COR-L47 (cell line): Measurements from ENCODE around the gene FOXP1.
"Not testable (repeated sequence)": the region's sequence is repeated elsewhere in the genome, so short reads cannot be mapped to it uniquely, and the experiment has no call there.

Experiments
- DNase-seq: peaks from one replicate; lab custom pipeline; 2025; lab: John Stamatoyannopoulos, UW

The FOXP1 gene

GRCh38 chr3:70975981-70976380 is 607.5 kb downstream of the FOXP1 start:
- DNase-seq: not testable (repeated sequence)

DNA sequence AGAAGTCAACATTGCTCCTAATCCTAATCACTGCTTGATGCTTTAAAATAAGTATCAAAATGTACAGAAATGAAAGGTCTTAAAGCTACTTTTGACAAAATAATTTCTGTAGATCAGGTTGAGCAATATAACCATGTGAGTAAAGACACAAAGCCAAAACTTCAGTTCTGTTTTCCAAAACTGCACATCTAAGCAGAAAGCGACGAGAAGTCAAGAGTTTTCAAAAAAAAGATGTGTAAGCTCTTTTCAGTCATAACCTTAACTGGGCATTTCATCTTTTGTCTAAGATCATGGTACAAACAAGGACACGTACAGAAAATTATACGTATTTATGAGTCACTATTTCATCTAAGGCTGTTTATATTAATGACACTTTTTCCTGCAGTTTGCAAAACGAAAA is 608.8 kb downstream of the FOXP1 start:
- DNase-seq: no peak

DNA sequence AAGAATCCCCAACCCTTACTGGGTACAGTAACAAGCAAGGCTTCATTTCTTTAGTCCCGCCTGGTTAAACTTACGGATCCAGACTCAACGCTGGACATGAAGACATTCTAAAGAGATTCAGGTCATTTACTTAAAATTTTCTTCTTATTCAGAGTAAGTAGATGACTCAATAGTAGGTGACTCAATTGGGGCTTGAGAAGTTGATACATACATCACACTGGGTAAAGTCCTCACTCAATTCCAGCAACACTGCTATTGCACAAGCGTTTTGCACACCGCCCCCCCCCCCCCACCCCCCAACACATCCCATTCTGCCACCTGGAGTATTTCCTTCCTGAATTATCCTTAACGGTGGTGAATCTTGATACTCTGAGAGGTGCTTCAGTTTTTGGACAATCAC is 610.0 kb downstream of the FOXP1 start:
- DNase-seq: no peak

GRCh38 chr3:70972855-70973254 is 610.7 kb downstream of the FOXP1 start:
- DNase-seq: no peak

GRCh38 chr3:70970952-70971351 is 612.6 kb downstream of the FOXP1 start:
- no peak for DNase-seq

DNA sequence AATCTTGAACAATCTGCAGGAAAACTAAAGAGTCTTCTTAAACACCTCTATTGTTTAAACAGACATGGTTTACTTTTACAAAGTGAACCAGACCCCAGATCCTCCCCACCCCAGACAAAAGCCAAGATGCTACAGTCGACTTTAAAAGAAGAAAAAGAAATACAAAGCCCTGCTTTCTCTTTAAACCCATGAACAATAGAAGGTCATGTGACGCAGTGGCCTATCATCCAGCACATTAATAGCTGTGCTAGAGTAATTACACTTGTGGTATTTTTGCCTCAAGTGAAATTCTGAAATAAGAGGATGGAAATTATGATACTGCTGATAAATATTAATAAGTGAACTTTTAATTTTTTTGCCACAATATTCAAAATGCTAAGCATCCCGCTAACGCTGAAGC is 613.4 kb downstream of the FOXP1 start:
- DNase-seq: no peak

DNA sequence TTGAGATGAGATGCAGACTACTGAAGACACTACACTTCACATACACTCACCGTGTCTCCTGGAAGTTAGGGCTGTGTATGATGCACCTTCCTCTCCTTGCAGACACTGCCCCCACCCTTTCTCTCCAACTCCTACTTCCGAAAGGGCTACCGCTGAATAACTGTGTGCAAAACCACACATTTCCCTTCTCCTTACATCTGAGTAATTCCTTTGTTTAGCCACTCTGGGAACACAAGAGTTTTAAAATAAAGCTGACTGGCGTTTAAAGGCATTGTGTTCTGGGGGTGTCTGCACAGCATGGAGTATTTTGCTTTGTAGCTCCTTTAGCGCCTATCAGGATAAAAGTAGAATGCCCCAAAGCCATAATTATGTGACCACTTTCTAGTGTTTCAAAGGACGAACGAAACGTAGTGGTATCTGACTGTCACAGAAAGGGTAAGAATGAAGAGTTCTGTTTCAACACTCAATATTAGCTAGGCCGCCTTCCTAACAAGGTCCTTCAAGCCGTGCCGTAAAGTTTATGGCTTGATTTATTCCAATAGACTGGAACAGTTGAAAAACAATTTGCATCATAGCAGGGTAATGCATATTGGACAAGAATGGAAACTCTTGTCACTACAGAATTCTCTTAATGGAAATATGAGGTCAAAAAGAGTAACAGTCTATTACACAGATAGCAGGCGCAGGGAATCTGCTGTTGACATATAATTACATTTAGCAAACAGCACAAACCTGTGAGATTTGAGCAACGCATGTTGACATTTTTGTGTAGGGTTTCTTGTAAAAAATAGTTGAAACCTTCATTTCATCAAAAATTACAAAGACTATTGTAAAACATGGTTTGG is 619.9 kb downstream of the FOXP1 start:
- DNase-seq: no peak

DNA sequence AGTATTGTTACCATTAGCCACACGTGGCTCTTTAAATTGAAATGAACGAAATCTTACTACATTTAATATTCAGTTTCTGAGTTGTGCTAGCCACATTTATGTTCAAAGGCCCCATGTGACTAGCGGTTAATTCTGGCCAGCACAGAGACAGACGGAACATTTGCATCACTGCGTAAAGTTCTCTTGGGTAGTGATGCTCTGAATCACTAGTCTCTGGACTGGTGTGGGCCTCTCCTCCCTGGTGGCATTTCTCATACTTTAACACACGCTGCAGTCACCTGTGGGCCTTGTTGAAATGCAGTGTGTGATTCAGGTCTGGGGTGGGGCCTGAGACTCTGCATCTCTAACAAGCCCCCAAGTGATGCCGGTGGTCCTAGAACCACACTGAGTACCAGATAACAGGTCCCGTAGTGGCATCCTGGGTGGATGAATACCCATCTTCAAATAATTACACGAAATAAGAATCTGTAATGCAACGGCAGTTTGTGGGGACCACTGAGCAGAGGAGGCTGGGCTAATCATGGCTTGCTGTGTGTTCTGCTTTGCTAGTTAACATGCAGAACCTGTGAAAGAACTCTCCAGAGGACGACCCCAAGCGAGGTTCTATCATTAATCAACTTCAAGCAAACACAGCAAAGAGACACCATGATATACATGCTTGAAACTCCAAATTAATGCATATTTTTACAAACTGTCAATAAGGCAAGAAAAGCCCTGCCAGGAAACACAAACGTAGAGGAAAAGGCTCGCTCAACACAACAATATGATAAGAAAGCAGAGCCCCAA is 623.8 kb downstream of the FOXP1 start:
- DNase-seq: no peak

DNA sequence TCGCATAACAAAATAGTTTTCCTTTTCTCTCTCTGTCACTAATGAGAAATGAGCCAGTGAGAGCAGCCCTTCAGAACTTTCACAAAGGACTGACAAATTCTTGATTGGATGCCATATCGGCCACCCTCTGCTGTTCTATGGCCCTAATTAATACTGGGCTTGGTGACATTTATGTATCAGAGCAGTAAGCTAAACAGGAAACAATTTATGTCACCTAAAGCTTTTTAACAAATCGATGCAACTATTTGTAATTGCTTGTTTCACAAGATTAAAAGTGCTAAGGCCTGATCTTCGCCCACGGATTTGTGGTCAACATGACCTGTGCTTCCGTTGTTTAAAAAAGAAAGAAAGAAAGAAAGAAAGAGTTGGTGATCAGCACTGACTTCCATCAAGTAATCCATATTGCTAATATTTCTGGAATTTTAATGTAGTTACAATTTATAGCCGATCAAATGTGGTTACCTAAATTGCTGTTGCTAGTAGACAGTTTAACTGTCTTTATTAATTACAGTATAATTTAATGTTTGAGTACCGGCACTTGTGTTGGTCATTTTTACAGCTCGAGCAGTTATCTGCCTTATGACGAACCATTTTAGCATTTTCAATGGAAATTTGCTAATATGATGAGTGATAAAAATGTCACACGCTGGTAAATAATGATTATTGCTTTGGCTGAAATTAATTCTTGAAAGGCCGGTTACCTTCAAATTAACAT is 631.3 kb downstream of the FOXP1 start:
- no peak for DNase-seq

DNA sequence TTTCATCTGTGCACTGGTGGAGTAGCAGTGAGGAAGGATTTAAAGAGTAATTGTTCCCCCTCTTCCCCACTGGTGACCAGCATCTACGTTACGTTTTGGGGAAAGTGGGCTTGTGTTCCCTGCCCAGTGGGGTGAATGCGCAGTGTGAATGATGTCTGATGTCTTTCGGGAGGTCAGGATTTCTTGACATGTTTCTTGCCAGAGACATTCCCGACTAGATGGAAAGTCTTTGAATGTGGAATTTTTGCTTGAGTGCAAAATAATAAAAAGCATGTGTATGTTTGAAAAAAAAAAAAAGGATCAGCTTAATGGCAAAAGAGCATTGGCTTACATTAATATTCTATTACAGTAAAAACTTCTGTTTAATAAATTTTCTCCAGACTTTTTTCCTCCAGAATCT is 632.2 kb downstream of the FOXP1 start:
- no peak for DNase-seq

DNA sequence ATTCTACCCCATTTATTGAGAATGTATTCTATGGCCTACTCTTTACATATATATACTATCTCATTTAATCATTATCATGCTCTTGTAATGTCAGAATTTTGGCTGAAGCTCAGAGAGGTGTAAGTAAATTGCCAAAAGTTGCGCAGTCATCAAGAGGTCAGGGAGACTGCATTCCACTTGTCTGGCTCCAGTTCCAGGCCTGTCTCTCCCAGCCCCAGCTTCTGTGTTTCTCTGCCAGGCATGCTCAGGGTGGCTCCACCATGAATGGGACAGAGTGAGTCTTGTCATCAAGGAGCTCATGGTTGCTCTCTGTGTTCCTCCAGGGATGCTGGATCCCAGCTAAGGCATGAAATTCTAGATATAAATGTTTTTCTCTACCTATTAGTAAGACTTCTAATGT is 635.9 kb downstream of the FOXP1 start:
- no peak for DNase-seq

GRCh38 chr3:70943886-70944285 is 639.6 kb downstream of the FOXP1 start:
- DNase-seq: no peak

GRCh38 chr3:70933105-70933810 is 650.3 kb downstream of the FOXP1 start:
- no peak for DNase-seq

- DNase-seq: no peak
Observed at GRCh38 chr3:70930066-70930465, 653.5 kb downstream of the FOXP1 start.

GRCh38 chr3:70927239-70927638 is 656.3 kb downstream of the FOXP1 start:
- no peak for DNase-seq

DNA sequence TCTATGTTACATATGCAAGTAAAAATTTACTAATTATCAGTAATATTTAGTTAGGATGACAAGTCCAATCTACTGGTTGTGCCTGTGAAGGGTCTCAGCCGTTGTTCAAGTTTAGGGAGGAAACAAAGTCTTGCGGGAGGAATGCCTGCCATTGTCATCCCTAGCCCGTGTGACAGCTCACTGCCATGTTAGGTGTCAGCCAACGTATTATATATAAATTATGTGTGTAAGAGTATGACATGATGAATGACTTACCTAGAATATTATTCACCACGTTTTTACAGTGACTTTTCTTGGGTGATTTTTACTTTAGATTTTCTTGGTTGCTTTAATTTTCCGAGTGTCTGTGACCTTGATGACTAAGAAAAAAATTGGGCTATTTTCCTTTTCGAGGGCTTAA is 656.7 kb downstream of the FOXP1 start:
- no peak for DNase-seq

GRCh38 chr3:70919661-70920060 is 663.9 kb downstream of the FOXP1 start:
- no peak for DNase-seq

GRCh38 chr3:70919091-70919490 is 664.4 kb downstream of the FOXP1 start:
- DNase-seq: no peak

- DNase-seq: no peak
Observed at GRCh38 chr3:70916375-70917055, 667.0 kb downstream of the FOXP1 start.

DNA sequence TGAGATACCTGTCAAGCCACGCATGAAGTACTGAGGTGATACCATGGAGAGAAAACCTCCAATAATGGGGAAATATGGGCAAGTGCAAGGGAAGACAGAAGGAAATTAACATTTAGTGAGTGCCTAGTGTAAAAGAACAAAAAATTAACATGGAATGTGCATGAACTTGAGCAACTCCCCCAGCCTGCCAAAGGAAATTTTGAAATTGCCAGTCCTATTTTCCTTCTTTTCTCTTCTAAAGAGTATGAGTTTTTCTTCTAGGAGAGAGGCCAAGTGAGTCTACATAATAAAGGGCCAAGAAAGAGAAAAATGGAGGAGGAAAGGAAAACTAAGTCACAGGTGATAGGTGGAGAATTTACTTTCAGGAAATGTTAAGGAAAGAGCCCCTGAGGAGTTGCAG is 668.7 kb downstream of the FOXP1 start:
- DNase-seq: no peak

DNA sequence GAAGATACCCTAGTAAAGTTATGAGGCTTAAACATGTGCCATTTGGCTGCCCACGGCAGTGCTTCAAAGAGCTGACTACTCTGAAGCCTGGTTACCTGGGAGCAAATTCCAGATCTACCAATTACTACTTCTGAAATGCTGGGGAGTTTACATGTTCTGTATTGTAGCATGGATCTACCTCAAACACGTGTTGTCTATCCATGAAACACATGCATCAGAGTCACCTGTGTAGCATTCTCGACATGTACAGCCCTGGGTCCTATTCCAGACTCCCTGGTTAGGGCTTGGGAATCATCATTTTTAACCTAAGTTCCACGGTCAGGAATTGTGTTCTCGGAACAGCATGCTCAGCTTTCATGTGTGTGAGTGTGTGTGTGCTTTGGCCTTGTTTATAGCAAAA is 671.8 kb downstream of the FOXP1 start:
- no peak for DNase-seq

DNA sequence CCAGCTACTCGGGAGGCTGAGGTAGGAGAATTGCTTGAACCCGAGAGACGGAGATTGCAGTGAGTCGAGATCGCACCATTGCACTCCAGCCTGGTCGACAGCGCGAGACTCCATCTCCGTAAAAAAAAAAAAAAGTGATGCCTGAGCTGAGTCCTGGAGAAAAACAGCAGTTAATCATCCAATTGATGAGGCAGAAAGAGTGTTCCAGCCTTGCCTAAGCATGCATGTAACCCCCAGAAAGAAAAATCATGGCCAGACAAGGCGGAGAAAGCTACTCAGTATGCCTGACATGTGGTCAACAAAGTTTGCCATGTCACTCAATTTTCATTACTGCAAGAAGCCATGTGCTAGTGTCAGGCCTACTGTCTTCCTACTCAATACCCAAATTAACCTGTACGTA is 678.0 kb downstream of the FOXP1 start:
- DNase-seq: no peak
